Pons (tissue), 1 donor: ENCODE measurements around the gene CCDC12.

ENCODE experiments used
- DNase-seq: peaks from one replicate; pipeline ENCODE4 v3.0.0-alpha.2; 2016; ENCODE audit warnings: low spot score

Gene CCDC12

GRCh38 chr3:46874430-46874829 lies 102.1 kb downstream of the CCDC12 start:
- DNase-seq, result no peak

- DNase-seq, result no peak
Observed at GRCh38 chr3:46873521-46873920, 103.0 kb downstream of the CCDC12 start.
